ENCODE results near the gene CPNE4.

The CPNE4 gene

DNA sequence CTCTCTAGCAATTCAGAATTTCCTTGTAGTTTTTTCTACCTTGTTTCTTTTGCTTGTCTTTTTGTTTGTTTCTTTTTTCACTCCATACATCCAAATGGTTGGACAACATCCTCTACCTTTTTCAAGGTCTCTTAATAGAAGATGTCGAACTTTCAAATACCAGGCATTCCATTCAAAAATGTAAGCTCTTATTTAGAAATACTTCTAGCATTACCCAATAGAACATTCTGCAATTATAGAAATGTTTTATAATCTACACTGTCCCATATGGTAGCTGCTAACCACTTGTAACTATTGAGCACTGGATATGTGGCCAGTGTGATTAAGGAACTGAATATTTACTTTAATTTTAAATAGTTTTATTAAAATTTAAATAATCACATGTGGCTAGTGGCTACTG lies 335.8 kb downstream of the CPNE4 start:
- DNase-seq (ENCODE audit: low spot score): no peak

DNA sequence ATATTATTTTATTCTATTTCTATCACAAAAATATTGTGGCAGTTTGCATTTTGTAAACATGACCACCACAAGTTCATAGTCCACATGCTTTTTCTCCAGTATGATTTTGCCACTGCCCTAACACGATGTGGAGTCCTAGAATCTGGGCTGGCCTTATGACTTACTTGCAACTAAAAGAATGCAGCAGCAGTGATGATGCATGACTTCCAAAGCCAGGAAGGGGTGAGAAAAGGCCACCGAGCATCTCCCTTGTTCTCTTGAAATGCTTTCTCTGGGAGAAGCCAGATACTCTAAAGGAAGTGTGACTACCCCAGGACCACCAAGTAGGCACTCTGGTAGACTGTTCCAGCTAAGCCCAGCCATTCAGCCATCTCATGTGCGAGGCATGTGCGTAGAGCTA lies 340.4 kb downstream of the CPNE4 start:
- no peak for DNase-seq (ENCODE audit: low spot score)

DNA sequence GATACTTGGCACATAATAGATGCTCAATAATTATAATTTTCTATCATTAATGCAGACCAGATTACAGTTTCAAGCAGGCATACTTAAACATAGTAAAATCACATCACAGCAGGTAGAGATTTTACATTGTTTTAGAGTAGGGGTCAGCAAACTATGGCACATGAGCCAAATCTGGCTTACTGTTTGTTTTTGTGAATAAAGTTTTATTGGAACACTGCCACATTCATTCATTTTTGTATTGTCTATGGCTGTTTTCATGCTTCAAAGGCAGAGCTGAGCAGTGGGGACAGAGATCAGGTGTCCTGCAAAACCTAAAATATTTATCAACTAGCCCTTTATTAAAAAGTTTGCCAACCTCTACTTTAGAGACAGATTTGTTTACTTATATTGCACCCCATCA lies 342.5 kb downstream of the CPNE4 start:
- DNase-seq (ENCODE audit: low spot score): no peak

DNA sequence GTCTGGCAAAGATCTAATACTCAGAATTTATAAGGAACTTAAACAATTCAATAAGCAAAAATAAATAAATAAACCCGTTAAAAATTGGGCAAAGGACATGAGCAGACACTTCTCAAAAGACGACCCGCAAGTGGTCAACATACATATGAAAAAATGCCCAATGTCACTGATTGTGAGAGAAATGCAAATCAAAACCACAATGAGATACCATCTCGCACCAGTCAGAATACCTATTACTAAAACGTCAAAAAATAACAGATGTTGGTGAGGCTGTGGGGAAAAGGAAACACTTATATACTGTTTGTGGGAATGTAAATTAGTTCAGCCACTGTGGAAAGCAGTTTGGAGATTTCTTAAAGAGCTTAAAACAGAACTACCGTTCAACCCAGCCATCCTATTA lies 344.0 kb downstream of the CPNE4 start:
- DNase-seq (ENCODE audit: low spot score): no peak

DNA sequence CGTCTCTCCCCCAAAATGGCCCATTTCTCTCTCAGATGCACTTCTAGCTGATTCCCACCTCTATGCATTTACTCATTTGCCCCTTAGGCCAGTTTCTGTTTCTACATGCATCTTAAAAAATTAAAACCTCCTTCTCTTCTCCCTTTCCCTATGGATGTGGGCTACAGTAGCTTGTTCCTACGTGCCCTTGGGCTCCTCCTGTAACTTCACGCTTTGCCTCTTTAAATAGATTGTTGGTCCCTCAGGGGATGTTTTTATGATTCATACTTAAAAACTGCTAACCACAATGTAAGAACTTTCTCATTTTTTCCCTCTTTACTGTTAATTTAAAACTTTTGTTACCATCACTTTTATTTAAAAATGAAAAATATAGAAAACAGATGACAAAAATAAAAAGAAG lies 346.4 kb downstream of the CPNE4 start:
- DNase-seq (ENCODE audit: low spot score): no peak

DNA sequence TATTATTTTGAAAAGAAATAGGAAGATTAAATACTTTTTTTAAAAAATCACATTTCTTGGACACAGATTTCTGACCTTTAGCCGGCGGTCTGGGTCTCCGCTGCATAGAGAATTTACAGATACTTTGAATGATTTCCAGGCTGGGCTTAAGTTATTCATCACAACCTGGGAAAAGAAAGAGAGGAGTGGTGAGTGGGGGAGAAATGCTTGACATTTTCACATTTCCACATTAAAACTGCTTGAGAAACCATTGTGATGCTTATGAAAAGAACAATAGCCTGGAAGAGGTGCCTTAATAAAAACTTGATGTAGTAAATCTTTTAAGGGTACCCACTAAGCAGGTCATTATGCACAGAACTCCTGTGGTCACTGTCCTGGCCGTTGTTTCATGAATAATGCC lies 365.2 kb downstream of the CPNE4 start:
- DNase-seq (ENCODE audit: low spot score): no peak

DNA sequence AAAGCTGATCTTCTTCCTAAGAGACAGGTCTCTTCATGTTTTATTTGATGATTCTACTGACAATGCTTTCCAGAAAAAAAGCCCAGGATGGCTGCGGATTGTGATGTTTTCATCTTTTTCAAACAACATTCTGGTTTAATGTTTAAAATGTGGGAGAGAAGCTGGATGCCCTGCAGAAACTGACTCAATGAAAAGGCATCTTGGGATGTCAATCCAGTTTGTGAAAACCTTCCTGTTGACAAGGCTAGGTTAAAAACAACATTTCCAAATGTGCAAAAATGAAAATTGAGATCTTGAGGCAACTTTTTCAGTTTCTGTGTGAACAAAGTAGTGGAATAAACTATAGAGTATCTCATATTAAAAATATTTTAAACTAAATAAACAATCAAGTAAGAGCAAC lies 376.0 kb downstream of the CPNE4 start:
- DNase-seq (ENCODE audit: low spot score): no peak

DNA sequence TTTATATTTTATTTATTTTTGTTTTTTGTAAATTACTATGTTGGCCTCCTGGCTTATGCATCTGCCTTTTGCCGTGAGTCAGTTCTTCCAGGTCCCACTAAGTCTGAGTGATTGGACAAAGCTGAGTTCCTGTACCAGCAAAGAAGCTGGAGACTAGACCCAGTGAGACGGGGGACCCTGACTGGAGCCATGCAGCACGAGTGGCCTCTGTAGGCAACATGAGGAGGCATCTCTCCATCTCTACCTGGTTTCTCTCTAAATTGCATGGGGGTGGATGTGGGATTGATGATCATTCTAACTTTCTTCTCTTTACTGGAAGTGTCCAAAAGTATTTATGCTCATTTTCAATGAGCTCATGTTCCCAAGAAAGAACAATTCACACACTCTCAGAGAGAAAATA lies 376.7 kb downstream of the CPNE4 start:
- no peak for DNase-seq (ENCODE audit: low spot score)

DNA sequence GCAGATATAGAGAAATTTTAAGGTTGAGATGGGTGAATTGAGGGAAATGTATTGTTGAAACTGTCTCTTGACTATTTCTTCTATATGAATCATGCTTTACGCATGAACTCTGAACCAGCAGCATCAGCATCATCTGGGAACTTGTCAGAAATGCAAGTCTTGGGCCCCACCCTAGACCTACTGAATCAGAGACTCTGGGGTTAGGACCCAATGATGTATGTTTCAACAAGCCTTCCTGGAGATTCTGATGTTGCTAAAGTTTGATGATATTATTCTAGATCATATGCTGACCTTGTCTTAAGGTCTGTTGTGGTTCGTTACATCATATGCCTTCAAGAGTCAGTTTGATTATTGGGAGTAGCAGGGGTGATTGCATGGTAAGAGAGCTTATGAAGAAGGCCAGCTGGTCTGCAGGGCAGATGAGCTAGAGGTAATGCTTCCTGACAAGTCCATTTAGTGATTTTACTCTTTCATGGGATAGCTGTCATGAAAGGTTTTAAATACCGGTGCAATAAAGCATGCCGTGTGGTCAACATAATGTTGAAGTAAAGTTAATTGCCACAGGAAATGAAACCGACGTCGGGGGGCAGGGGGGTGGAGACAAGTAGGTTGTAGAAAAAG lies 379.6 kb downstream of the CPNE4 start:
- no peak for DNase-seq (ENCODE audit: low spot score)

DNA sequence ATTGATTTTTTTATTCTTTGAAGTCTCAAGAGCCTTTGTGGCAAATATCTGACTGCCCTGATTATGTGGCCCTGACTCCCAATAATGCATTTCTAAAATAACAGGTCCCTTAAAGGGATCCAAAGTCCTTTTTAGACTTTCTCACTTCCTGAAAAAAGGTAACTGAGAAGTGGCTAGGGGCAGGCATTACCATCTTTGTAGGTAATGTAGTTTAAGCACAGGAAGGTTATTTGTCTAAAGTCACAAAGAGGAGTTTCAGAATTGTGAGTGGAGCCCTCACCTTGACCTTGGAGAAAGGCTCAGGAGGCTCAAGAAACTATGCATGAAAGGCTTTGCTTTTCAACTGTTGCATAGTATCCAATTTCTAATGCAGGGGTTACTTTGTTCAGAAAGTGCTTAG lies 389.2 kb downstream of the CPNE4 start:
- no peak for DNase-seq (ENCODE audit: low spot score)

DNA sequence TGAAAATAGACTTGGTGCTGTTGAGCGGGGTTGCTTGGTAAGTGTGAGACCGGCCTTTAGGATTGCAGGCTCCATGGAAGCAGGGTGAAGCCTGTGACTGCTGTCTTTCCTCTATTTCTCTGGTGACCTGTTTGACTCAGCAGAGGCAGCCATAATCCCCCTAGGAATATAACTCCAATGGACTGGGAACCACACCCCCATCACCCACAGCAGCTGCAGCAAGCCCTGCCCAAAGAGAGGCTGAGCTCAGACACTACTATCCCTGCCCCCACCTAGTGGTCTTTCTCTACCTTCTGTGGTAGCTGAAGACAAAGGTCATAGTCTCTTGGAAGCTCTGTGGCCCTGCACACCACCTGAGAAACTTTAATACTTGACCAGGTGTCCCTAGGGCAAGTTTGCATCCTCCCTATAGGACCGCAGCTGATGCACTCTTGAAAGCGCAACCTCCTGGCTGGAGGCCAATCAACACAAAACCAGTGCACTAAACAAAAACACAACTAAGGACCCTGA lies 398.5 kb downstream of the CPNE4 start:
- no peak for DNase-seq (ENCODE audit: low spot score)

DNA sequence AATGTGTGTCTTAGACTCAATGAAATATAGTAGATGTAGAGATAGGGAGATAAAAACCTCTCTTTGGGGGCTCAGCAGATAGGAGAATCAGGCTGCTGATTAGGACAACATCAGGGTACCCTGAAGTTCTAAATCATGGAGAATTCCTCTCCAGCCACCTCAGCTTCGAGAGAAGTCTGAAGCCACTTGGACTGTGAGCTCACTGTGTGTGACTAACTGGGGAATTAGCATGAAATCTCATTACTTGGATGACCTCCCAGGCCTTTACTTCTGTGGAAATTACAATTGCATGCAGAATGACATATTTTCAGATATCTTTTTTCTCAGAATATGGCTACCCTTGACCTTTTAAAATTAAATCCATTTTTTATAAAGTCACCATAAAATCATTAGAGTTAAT lies 404.0 kb downstream of the CPNE4 start:
- no peak for DNase-seq (ENCODE audit: low spot score)

DNA sequence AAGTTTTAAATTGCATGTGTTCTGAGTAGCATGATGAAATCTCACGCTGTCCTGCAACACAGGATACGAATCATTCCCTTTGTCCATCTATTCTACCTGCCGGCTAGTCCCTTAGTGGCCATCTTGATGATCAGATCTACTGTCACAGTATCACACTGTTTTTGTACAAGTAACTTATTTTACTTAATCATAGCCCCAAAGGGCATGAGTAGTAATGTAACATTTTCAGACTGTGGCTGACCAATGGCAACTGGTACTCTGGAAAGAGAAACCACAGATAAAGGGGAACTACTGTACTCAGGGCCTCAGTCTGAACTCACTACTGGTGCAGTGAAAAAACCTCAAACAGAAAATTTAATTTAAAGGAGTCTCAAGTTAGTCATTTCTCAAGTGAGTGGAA lies 404.7 kb downstream of the CPNE4 start:
- no peak for DNase-seq (ENCODE audit: low spot score)

DNA sequence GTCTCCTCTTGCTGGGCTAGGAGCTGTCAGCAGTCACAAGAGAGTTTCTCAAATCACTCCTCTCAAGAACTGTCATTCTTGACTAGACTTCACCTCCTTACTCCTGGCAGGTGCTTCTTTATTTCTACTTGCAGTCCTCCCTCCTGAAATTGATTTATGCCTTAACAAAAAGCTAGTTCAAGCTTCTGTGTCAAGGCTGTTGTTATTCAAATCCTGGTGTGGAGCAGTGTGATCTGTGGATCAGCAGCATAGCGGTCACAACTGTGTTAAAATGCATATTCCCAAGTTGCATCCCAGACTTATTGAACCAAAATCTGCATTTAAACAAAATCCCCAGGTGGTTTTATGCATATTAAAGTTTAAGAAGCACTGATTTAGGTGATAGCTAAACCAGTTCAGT lies 411.4 kb downstream of the CPNE4 start:
- no peak for DNase-seq (ENCODE audit: low spot score)

DNA sequence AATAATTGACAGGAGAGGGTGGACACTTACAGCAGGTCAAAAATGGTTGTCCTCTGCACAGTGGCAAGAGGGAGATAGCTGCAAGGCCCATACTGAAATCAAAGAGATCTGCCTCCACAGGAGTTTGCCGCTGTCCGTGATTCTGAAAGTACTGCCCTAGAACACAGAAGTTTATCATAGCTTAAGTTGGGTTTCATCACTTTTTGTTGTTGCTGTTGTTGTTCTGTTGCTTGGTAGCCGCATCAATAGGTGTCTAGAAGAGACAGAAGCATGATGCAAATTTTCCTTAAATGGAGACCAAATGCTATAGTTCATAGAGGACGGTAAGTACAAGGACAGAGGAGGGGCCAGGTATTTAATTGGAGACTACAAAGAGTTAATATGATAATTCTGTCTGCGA lies 412.1 kb downstream of the CPNE4 start:
- no peak for DNase-seq (ENCODE audit: low spot score)

DNA sequence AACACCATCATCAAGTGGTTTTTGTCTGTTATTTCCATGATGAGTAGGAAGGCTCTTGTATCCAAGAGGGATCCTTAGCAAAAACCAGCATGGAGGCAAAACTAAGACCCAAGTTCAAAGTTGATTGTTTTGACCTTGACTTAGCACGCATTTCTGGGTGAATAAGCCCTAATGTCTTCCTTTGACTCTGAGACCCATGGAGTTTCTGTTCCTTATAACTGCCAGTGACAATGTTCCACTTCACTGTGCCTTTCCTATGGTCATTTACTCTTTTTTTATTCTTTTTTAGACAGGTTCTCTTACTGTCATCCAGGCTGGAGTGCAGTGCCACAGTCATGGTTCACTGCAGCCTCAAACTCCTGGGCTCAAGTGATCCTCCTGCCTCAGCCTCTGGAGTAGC lies 413.8 kb downstream of the CPNE4 start:
- DNase-seq (ENCODE audit: low spot score): no peak

DNA sequence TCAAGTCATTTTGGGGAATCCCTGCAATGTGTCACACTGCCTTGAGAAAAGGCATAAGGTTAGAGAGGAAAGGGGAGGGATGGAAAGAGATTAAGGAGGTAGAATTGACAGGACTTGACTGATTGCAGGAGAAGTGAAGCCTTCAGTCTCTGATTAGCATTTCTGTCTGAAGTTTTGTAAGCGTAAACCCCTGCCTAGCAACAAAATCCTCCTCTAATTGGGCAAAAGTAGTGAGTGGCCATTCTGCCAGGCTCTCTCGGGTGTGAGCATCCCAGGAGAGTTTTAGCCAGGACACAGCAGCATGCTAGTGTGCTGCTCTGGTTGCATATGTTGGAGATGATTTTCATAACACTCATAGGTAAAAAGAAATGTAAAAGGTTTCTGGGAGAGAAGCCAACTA lies 415.0 kb downstream of the CPNE4 start:
- no peak for DNase-seq (ENCODE audit: low spot score)

DNA sequence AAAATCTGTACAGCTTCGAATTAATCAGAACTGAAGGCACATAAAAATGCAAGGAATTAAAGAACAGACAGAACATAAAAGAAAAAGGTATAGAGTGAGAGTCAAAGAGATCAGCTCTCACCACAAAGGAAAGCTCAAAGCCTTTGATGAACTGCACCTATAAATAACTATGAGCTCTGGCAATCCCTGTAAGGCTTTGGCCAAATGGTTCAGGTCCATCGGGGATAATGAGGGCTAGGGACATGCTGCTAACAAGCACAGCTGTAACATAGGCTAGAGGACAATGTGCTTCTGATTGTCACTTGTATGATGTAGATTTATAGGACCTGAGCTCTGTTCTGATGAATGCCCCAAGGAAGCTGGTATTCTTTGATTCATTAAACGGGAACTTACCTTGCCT lies 418.1 kb downstream of the CPNE4 start:
- DNase-seq (ENCODE audit: low spot score): no peak

DNA sequence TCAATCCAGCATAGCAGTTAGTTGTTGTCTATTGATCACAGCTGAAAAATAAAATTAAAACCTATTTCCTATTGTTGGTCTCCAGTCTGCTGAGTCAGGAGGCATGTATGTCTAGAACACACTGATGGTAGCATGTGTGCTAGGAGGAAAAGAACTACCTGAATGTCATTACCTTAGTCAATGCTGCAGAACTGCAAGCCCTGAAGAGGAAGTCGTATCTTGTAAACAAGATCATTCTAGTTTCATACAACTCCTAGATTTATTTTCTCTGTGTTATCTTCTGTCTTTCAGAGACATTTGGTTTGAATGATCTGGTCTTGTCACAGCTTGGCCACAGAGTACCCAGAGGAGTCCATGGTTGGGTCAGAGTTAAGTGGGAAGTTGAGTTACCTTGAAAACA lies 422.1 kb downstream of the CPNE4 start:
- no peak for DNase-seq (ENCODE audit: low spot score)

DNA sequence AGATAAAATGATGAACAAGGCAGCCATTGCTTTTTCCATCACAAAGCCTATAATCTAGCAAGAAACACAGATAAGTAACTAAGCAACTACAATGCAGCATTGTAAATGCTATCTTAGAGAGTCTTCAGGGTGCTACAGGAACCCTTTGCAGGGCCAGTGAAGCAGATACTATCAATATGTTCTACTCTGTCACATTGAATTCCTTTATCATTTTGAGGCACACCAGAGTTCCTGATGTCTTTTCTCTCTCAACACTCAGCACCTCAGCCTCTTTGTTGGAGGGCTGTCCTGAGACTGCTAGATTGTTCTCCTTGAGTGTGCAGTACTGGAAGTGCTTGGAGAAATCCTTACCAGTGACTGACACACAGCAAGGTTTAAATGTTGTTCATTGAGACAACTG lies 424.6 kb downstream of the CPNE4 start:
- DNase-seq (ENCODE audit: low spot score): no peak

DNA sequence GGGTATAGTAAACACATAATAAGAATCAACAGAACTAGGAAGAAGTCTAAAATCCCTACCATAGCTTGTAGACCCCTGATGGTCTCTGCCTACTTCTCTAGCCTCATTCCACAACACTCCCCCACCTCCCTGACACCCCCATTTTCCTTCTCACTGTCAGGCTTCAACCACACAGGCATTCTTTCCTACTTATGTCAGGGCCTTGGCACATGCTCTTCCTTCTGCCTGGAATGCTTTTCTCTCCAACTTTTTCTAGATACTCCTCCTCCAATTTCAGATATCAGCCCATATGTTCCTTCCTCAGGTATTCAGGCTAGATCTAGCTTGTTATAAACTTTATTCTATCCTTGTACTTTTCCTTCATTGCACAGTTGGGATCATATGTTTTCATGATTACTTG lies 426.1 kb downstream of the CPNE4 start:
- no peak for DNase-seq (ENCODE audit: low spot score)

DNA sequence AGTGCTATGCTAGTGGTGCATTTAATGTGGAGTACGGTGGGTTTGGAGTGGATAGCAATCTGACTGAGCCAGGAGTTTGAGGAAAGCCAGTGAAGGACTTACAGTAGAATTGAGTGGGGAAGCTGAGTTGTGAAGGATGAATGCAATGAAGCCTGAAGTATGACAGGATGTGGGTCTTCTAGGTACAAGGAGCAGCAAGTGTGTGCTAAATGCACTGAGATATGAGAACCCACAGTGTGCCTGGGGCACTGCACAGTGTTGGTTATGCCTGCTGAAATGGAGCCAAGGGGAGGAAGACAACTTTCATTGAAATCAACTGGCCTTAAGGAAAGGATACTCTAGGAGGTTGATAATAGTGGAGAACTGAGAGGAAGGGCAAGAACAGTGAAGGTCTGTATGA lies 426.5 kb downstream of the CPNE4 start:
- DNase-seq (ENCODE audit: low spot score): no peak

DNA sequence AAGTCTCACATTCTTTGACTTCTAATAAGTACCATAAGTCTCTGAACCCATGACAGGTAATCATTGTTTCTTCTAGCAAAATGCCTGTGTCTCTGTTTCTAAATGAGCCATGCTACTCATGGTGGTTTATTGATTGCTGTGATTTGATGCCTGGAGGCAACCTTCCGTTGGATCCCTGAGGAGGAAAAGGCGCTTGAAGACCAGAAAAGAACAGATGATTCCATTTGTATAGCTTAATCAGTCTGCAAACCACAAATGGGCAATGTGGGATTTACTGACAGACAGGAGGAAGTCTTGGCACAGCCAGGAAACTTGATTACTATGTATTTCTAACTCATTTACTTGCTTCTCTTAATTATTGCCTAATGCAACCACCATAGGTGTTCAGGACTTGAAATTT lies 428.9 kb downstream of the CPNE4 start:
- no peak for DNase-seq (ENCODE audit: low spot score)

DNA sequence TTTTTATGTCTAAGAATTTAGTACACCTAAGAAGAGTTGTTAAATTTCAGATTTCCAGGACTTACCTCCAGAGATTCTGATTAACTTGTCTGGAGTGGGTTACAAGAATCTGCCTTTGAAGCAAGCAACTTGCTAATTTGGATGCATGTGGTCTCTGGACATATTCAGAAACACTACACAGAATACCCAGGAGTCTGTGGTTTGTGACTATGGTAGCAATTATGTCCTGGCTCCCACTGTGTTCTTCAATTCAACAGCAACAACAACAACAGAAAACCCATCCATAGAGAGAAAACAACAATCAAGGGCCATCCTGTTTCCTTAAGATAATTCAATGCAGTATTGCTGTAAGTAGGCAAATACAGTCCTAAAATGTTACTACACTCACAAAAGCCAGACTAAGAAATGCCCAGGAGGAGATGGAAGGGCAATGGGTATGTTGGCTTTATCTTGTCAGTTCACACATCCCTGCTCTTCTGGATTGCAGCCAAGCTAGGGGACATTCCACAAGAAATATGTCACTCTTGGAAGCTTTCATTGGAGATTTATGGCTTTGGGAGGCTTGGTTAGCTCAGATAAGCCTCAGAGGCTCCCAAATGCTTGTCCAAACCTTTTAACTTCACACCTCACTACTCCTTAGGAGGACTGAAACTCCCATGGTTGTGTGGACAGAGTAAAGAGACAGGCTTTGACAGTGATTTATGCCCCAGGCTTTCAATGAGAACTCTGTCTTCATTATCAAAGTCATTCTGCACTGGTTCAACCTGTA lies 432.6 kb downstream of the CPNE4 start:
- DNase-seq (ENCODE audit: low spot score): peak; percentile 11

Measured in iPS-NIHi11 (cell line).